ENCODE data around the gene RFESD.
"Not testable (repeated sequence)": the region's sequence is repeated elsewhere in the genome, so short reads cannot be mapped to it uniquely, and the experiment has no call there.

Gene RFESD

GRCh38 chr5:95630394-95630917 is 16.1 kb upstream of the RFESD start:
- DNase-seq, result no peak

GRCh38 chr5:95631255-95631958 is 15.2 kb upstream of the RFESD start:
- DNase-seq, result no peak

GRCh38 chr5:95631991-95632675 is 14.4 kb upstream of the RFESD start:
- no peak for DNase-seq

- DNase-seq, result not testable (repeated sequence)
Measured at GRCh38 chr5:95632942-95633341, 13.6 kb upstream of the RFESD start.

GRCh38 chr5:95633671-95634070 is 12.9 kb upstream of the RFESD start:
- DNase-seq, result no peak

- DNase-seq, result no peak
Measured at GRCh38 chr5:95634081-95634480, 12.5 kb upstream of the RFESD start.

GRCh38 chr5:95638632-95639031 is 7.9 kb upstream of the RFESD start:
- no peak for DNase-seq

GRCh38 chr5:95641741-95642220 is 4.8 kb upstream of the RFESD start:
- no peak for DNase-seq

GRCh38 chr5:95643152-95643551 is 3.4 kb upstream of the RFESD start:
- no peak for DNase-seq

- peak; percentile 53 for DNase-seq
Measured at GRCh38 chr5:95644351-95645042, 2.1 kb upstream of the RFESD start.

GRCh38 chr5:95646226-95646568 is 380 bp upstream of the RFESD start:
- DNase-seq, result not testable (repeated sequence)

GRCh38 chr5:95647886-95648860 is 1.6 kb downstream of the RFESD start:
- no peak for DNase-seq

GRCh38 chr5:95649274-95649673 is 2.7 kb downstream of the RFESD start:
- DNase-seq, result no peak

GRCh38 chr5:95649842-95650620 is 3.5 kb downstream of the RFESD start:
- DNase-seq, result no peak

- DNase-seq, result no peak
Measured at GRCh38 chr5:95652849-95653248, 6.3 kb downstream of the RFESD start.

- DNase-seq, result no peak
Measured at GRCh38 chr5:95654196-95654595, 7.6 kb downstream of the RFESD start.

- no peak for DNase-seq
Measured at GRCh38 chr5:95655575-95655974, 9.0 kb downstream of the RFESD start.

GRCh38 chr5:95660060-95660459 is 13.5 kb downstream of the RFESD start:
- DNase-seq, result no peak

- DNase-seq, result no peak
Measured at GRCh38 chr5:95662946-95663345, 16.4 kb downstream of the RFESD start.

GRCh38 chr5:95664204-95664786 is 17.7 kb downstream of the RFESD start:
- no peak for DNase-seq

GRCh38 chr5:95667061-95667618 is 20.6 kb downstream of the RFESD start:
- no peak for DNase-seq

Data from DMS 273 treated with DMSO at 0.1 percent for 48 hours (cell line).